Esophagus (tissue), 2 donors: ENCODE measurements around the gene XPO1. TPM values are rescaled to one million over a fixed set of nuclear protein-coding genes. Genes with fewer than 3 reads are reported as not detected.

Experiments
- H3K27ac ChIP-seq, 2 donors: one replicate each; pipeline ENCODE4 v1.5.1; 2013; ENCODE audit warnings: low read depth in 2 of 2, mild to moderate bottlenecking in 2 of 2, inconsistent platforms in 1 of 2, low read length in 1 of 2, moderate library complexity in 1 of 2
- H3K27me3 ChIP-seq, 2 donors: one replicate each; pipeline ENCODE4 v1.6.1; 2013; ENCODE audit warnings: low read length in 2 of 2, control low read depth in 1 of 2, mild to moderate bottlenecking in 1 of 2; ENCODE audit not compliant: insufficient read depth in 2 of 2, control insufficient read depth in 1 of 2
- H3K36me3 ChIP-seq, 2 donors: one replicate each; pipeline ENCODE4 v1.6.1; 2013; ENCODE audit warnings: low read length in 1 of 2; ENCODE audit not compliant: control insufficient read depth in 2 of 2, insufficient read depth in 2 of 2
- H3K4me1 ChIP-seq, 2 donors: one replicate each; pipeline ENCODE4 v1.6.1; 2013; ENCODE audit warnings: low read length in 1 of 2; ENCODE audit not compliant: control insufficient read depth in 2 of 2, insufficient read depth in 2 of 2
- H3K4me3 ChIP-seq, 2 donors: one replicate each; pipeline ENCODE4 v1.5.1; 2013; ENCODE audit warnings: low read length in 2 of 2, mild to moderate bottlenecking in 2 of 2, low read depth in 1 of 2, moderate library complexity in 1 of 2
- H3K9me3 ChIP-seq, 2 donors: one replicate each; pipeline ENCODE4 v1.6.1; 2013; ENCODE audit warnings: mild to moderate bottlenecking in 2 of 2, low read depth in 1 of 2, low read length in 1 of 2, moderate library complexity in 1 of 2; ENCODE audit not compliant: control insufficient read depth in 2 of 2, insufficient read depth in 1 of 2
- WGBS, 2 donors: extraction: QIAGEN DNeasy Blood & Tissue Kit; methylation state at CpG; one replicate each; pipeline ENCODE4 v1.1.7; 2013; 5-methylcytosine and 5-hydroxymethylcytosine counted together
- polyA plus RNA-seq, 2 donors: library from polyadenylated mRNA; stranded (reverse); fragments of 200-250 nt; gene quantifications; one replicate each; pipeline ENCODE4 v1.2.3, GENCODE V29; 2013
- donor health status: healthy with polysubstance abuse.
- donor health status: Bipolar disorder and iron deficiency.

The XPO1 gene
- polyA plus RNA-seq, 2 donors: 34.4 to 43.8 TPM

DNA sequence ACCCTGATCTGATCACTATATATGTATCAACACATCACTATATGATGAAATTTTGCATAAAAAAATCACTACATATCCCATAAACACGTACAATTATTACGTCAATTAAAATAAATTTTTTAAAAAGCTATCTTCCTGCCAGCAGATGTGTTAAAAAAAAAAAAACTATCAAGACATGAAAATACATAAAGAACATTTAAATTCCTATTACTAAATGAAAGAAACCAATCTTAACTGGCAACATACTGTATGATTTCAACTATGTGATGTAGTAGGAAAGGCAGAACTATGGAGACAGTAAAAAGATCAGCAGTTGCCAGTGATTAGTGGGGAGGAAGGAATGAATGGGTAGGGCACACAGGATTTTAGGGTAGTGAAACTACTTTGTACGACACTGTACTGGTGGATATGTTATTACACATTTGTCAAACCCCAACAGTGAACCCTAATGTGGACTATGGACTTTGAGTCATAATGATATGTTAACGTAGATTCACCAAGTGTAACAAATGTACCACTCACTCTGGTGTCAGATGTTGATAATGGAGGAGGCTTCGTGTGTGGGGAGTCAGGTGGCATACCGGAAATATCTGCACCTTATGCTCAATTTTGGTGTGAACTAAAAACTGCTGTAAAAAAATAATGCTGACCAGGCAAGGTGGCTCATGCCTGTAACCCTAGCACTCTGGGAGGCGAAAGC is 94.7 kb downstream of the XPO1 start:
- Histone ChIP-seq H3K4me1 (peaks cover 0 to 11% of the 10 kb centered on the region in 2 donors), H3K27ac (no peak overlapping the region), H3K36me3 (no peaks in the 10 kb centered on the region), H3K27me3 (no peaks in the 10 kb centered on the region), H3K9me3 (no peaks in the 10 kb centered on the region), H3K4me3 (no peak overlapping the region)
- 79 to 82% methylated on average over 7 of the region's 7 CpGs for WGBS, 2 donors

- no peaks in the 10 kb centered on the region for H3K27me3 ChIP-seq
- no peaks in the 10 kb centered on the region for H3K36me3 ChIP-seq
- 70 to 74% methylated on average over 7 of the region's 7 CpGs for WGBS, 2 donors
- no peak overlapping the region for H3K27ac ChIP-seq
- no peaks in the 10 kb centered on the region for H3K9me3 ChIP-seq
- no peak overlapping the region for H3K4me3 ChIP-seq
- H3K4me1 ChIP-seq: peaks cover 0 to 11% of the 10 kb centered on the region in 2 donors
Measured at GRCh38 chr2:61439241-61440002, 98.7 kb downstream of the XPO1 start.

- Histone ChIP-seq H3K9me3 (no peaks in the 10 kb centered on the region), H3K36me3 (no peaks in the 10 kb centered on the region), H3K4me1 (peaks cover 4 to 18% of the 10 kb centered on the region in 2 donors), H3K27ac (no peak overlapping the region), H3K4me3 (no peak overlapping the region), H3K27me3 (no peaks in the 10 kb centered on the region)
Measured at GRCh38 chr2:61438670-61439069, 99.5 kb downstream of the XPO1 start.

- Histone ChIP-seq H3K27me3 (no peaks in the 10 kb centered on the region), H3K9me3 (no peaks in the 10 kb centered on the region), H3K4me1 (peaks cover 4 to 20% of the 10 kb centered on the region in 2 donors), H3K36me3 (no peaks in the 10 kb centered on the region), H3K27ac (no peak overlapping the region), H3K4me3 (no peak overlapping the region)
- 86 to 93% methylated on average over 4 of the region's 4 CpGs for WGBS, 2 donors
Measured at GRCh38 chr2:61437170-61437569, 101.0 kb downstream of the XPO1 start.

GRCh38 chr2:61436092-61436491 is 102.1 kb downstream of the XPO1 start:
- H3K36me3 ChIP-seq: no peaks in the 10 kb centered on the region
- H3K27ac ChIP-seq: peak overlapping the region in 1 of 2 donors; percentile 36
- 61 to 69% methylated on average over 2 of the region's 2 CpGs for whole genome bisulfite sequencing, 2 donors
- H3K4me3 ChIP-seq: no peak overlapping the region
- H3K4me1 ChIP-seq: peaks cover 4 to 20% of the 10 kb centered on the region in 2 donors
- H3K27me3 ChIP-seq: no peaks in the 10 kb centered on the region
- H3K9me3 ChIP-seq: no peaks in the 10 kb centered on the region

GRCh38 chr2:61435291-61435690 is 102.9 kb downstream of the XPO1 start:
- H3K9me3 ChIP-seq: no peaks in the 10 kb centered on the region
- H3K27ac ChIP-seq: no peak overlapping the region
- H3K4me1 ChIP-seq: peaks cover 4 to 20% of the 10 kb centered on the region in 2 donors
- WGBS, 2 donors: 78 to 92% methylated on average over 1 of the region's 1 CpG
- no peaks in the 10 kb centered on the region for H3K36me3 ChIP-seq
- no peak overlapping the region for H3K4me3 ChIP-seq
- no peaks in the 10 kb centered on the region for H3K27me3 ChIP-seq

GRCh38 chr2:61434314-61434713 is 103.8 kb downstream of the XPO1 start:
- H3K4me3 ChIP-seq: no peak overlapping the region
- H3K27ac ChIP-seq: no peak overlapping the region
- peaks cover 4 to 13% of the 10 kb centered on the region in 2 donors for H3K4me1 ChIP-seq
- H3K27me3 ChIP-seq: no peaks in the 10 kb centered on the region
- no peaks in the 10 kb centered on the region for H3K36me3 ChIP-seq
- no peaks in the 10 kb centered on the region for H3K9me3 ChIP-seq

GRCh38 chr2:61433606-61434005 is 104.5 kb downstream of the XPO1 start:
- no peak overlapping the region for H3K4me3 ChIP-seq
- no peaks in the 10 kb centered on the region for H3K9me3 ChIP-seq
- H3K27me3 ChIP-seq: no peaks in the 10 kb centered on the region
- H3K4me1 ChIP-seq: peaks cover 4 to 10% of the 10 kb centered on the region in 2 donors
- no peak overlapping the region for H3K27ac ChIP-seq
- WGBS, 2 donors: 95 to 98% methylated on average over 1 of the region's 1 CpG
- no peaks in the 10 kb centered on the region for H3K36me3 ChIP-seq

DNA sequence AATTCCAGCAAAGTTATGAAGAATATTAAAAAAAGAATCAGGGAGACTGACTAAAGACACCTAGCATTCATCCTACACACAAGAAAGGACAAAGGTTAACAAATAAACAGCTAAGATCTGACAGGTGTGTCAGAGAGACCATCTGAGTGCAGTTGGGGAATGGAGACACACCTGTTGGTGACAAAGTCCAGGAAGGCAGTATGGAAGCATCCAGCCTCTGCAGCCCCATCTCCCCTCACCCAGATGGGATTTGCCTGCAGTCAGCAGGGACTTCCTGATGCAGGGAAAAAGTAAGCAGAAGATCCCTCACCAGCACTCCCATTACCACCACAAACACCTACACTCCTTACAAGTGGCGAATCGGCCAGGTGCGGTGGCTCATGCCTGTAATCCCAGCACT is 105.2 kb downstream of the XPO1 start:
- Histone ChIP-seq H3K9me3 (no peaks in the 10 kb centered on the region), H3K4me1 (peaks cover 4 to 10% of the 10 kb centered on the region in 2 donors), H3K27ac (no peak overlapping the region), H3K4me3 (no peak overlapping the region), H3K27me3 (no peaks in the 10 kb centered on the region), H3K36me3 (no peaks in the 10 kb centered on the region)
- 93 to 97% methylated on average over 3 of the region's 3 CpGs for WGBS, 2 donors

GRCh38 chr2:61431345-61431744 is 106.8 kb downstream of the XPO1 start:
- Histone ChIP-seq H3K9me3 (no peaks in the 10 kb centered on the region), H3K4me1 (peaks cover 4 to 12% of the 10 kb centered on the region in 2 donors), H3K27me3 (no peaks in the 10 kb centered on the region), H3K27ac (no peak overlapping the region), H3K4me3 (no peak overlapping the region), H3K36me3 (no peaks in the 10 kb centered on the region)
- WGBS, 2 donors: 96 to 98% methylated on average over 5 of the region's 5 CpGs
